ENCODE data around the gene GALNT18. TPM values are rescaled to one million over a fixed set of nuclear protein-coding genes. Genes with fewer than 3 reads are reported as not detected.

Gene GALNT18
- total RNA-seq, 2 experiments from 2014 or later: 0.69 to 0.71 TPM

DNA sequence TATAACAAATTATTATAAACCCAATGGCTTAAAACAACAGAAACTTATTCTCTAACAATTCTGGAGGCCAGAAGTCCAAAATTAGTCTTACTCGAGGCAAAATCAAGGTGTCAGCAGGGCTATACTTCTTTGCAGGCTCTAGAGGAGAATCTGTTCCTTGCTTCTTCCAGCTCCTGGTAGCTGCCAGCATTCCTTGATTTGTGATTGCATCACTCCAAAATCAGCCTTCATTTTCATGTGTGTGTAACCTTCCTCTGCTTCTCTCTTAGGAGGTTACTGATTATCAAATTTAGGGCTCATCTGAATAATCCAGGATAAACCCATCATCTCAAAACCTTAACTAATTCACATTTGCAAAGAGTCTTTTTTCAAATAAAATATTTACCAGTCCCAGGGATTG, 23.6 kb downstream of the GALNT18 start:
- no peaks in the 10 kb centered on the region for H3K4me1 Mint-ChIP-seq
- POLR2A ChIA-PET: no interaction called here
- H3K27ac Mint-ChIP-seq: no peak overlapping the region
- H3K36me3 Mint-ChIP-seq (ENCODE audit: low read depth): no peaks in the 10 kb centered on the region
- H3K27me3 Mint-ChIP-seq: peaks cover 14% of the 10 kb centered on the region
- H3K9me3 Mint-ChIP-seq: no peaks in the 10 kb centered on the region
- H3K4me3 Mint-ChIP-seq: no peak overlapping the region
- CTCF ChIA-PET: no interaction called here
- no peak for DNase-seq

DNA sequence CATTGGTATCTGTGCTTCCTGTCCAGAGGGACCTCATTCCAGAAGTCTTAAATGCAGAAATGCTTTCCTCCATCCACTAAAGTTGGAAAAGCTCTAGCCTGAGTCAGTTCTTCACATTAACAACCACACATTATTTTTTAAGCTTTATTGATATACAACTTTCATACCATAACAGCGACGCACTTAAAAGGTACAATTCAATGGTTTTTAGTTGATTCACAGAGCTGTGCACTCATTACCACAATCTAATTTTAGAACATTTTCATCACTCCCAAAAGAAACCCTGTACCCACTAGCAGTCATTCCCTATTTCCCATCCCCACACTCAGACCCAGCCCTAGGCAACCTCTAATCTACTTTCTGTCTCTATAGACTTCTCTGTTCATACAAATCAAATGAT, 27.6 kb downstream of the GALNT18 start:
- no peaks in the 10 kb centered on the region for H3K4me1 Mint-ChIP-seq
- H3K9me3 Mint-ChIP-seq: no peaks in the 10 kb centered on the region
- no peaks in the 10 kb centered on the region for H3K36me3 Mint-ChIP-seq (ENCODE audit: low read depth)
- H3K4me3 Mint-ChIP-seq: no peak overlapping the region
- CTCF ChIA-PET: no interaction called here
- no peak overlapping the region for H3K27ac Mint-ChIP-seq
- POLR2A ChIA-PET: no interaction called here
- no peak for DNase-seq
- peaks cover 10% of the 10 kb centered on the region for H3K27me3 Mint-ChIP-seq

GRCh38 chr11:11592146-11592684, 29.6 kb downstream of the GALNT18 start:
- H3K27ac Mint-ChIP-seq: no peak overlapping the region
- CTCF ChIA-PET: no interaction called here
- no peaks in the 10 kb centered on the region for H3K4me1 Mint-ChIP-seq
- no peak overlapping the region for H3K4me3 Mint-ChIP-seq
- H3K9me3 Mint-ChIP-seq: no peaks in the 10 kb centered on the region
- POLR2A ChIA-PET: no interaction called here
- peaks cover 9% of the 10 kb centered on the region for H3K27me3 Mint-ChIP-seq
- no peaks in the 10 kb centered on the region for H3K36me3 Mint-ChIP-seq (ENCODE audit: low read depth)
- no peak for DNase-seq

GRCh38 chr11:11589437-11589836, 32.4 kb downstream of the GALNT18 start:
- Mint-ChIP-seq H3K4me3 (no peak overlapping the region), H3K27ac (no peak overlapping the region), H3K4me1 (no peaks in the 10 kb centered on the region), H3K27me3 (peaks cover 5% of the 10 kb centered on the region), H3K36me3 (ENCODE audit: low read depth) (no peaks in the 10 kb centered on the region), H3K9me3 (no peaks in the 10 kb centered on the region)
- no peak for DNase-seq
- POLR2A ChIA-PET: no interaction called here
- CTCF ChIA-PET: no interaction called here

DNA sequence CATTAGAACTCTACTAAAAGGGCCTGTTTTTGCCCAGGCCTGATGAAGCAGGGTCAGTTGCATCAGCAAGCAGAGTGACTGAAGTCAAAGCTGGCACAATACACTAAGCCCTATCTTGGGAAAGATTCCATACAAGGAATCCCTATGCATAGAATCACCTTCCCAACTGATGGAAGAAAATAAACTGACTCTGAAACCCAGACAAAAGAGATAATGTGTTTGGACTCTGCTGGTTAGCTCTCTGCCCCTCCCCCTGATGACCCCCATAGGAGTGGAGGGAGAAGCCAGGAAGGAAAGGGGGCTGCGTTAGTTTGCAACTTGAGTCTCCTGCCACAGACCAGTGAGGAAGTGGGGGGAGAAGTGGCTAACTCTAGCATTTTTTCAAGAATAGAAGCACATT, 32.9 kb downstream of the GALNT18 start:
- ChIA-PET CTCF (no interaction called here), POLR2A (no interaction called here)
- Mint-ChIP-seq H3K4me3 (no peak overlapping the region), H3K36me3 (ENCODE audit: low read depth) (no peaks in the 10 kb centered on the region), H3K27me3 (peaks cover 2% of the 10 kb centered on the region), H3K4me1 (no peaks in the 10 kb centered on the region), H3K9me3 (no peaks in the 10 kb centered on the region), H3K27ac (no peak overlapping the region)
- DNase-seq: no peak

- DNase-seq: no peak
- Mint-ChIP-seq H3K9me3 (no peaks in the 10 kb centered on the region), H3K27me3 (peaks cover 6% of the 10 kb centered on the region), H3K27ac (no peak overlapping the region), H3K4me3 (no peak overlapping the region), H3K4me1 (no peaks in the 10 kb centered on the region), H3K36me3 (ENCODE audit: low read depth) (no peaks in the 10 kb centered on the region)
- CTCF ChIA-PET: no interaction called here
- POLR2A ChIA-PET: no interaction called here
Observed at GRCh38 chr11:11588243-11588642, 33.6 kb downstream of the GALNT18 start.

DNA sequence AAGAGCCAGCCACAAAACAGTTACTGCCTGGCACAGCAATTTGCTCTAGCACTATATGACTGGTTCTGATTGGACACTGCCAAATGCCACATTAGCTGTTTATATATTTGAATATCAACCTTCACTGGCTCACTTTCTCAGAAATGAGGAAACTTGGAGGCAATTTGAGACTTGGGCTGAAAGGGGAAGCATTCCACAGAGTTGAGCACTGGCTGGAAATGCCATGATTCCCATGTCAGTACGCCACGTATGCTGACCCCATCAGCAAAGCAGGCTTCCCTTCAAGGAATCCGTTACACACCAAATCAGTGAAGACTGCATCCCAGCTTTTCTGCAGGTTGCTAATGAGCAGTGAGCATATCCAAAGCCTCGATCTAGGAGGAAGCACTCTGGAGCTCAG, 34.7 kb downstream of the GALNT18 start:
- CTCF ChIA-PET: no interaction called here
- Mint-ChIP-seq H3K9me3 (no peaks in the 10 kb centered on the region), H3K4me3 (no peak overlapping the region), H3K27me3 (peaks cover 6% of the 10 kb centered on the region), H3K4me1 (no peaks in the 10 kb centered on the region), H3K36me3 (ENCODE audit: low read depth) (no peaks in the 10 kb centered on the region), H3K27ac (no peak overlapping the region)
- POLR2A ChIA-PET: no interaction called here
- no peak for DNase-seq

DNA sequence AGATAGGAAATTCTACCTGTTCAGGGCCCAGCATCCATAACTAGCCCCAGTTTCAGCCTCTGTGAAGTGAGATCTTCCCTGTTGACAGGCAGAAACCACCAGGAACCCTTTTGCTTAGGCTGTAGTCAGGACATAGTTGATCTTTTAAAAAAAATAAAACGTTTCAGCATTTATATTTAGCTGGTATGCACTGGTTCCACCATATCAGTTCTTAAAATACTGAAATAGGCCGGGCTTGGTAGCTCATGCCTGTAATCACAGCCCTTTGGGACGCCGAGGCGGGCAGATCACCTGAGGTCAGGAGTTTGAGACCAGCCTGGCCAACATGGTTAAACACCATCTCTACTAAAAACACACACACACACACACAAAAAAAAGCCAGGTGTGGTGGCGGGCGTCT, 35.3 kb downstream of the GALNT18 start:
- H3K27me3 Mint-ChIP-seq: peaks cover 6% of the 10 kb centered on the region
- no peak for DNase-seq
- no peak overlapping the region for H3K4me3 Mint-ChIP-seq
- no peaks in the 10 kb centered on the region for H3K9me3 Mint-ChIP-seq
- no peak overlapping the region for H3K27ac Mint-ChIP-seq
- H3K36me3 Mint-ChIP-seq (ENCODE audit: low read depth): no peaks in the 10 kb centered on the region
- ChIA-PET POLR2A (no interaction called here), CTCF (no interaction called here)
- no peaks in the 10 kb centered on the region for H3K4me1 Mint-ChIP-seq

DNA sequence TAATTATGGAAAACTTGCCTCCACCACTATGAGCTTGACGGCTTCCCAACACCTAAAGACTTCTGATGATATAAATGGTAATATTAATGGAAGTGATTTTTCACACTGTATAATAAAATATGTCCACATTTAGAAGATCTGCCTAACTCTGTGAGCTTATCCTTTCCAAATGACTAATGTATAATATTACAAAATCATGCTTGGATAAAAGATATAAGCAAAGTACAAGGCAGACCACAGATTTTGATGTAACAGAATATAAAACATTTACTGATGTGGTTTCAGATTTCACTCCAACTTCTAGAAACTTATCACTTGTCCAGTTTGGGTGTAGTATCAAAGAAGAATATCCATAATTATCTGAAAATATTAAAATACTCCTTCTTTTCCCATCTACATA, 36.9 kb downstream of the GALNT18 start:
- DNase-seq: no peak
- Mint-ChIP-seq H3K27me3 (peaks cover 6% of the 10 kb centered on the region), H3K4me1 (no peaks in the 10 kb centered on the region), H3K27ac (no peak overlapping the region), H3K4me3 (no peak overlapping the region), H3K36me3 (ENCODE audit: low read depth) (no peaks in the 10 kb centered on the region), H3K9me3 (no peaks in the 10 kb centered on the region)
- ChIA-PET CTCF (no interaction called here), POLR2A (no interaction called here)

GRCh38 chr11:11584530-11584810, 37.3 kb downstream of the GALNT18 start:
- peaks cover 6% of the 10 kb centered on the region for H3K27me3 Mint-ChIP-seq
- no peak overlapping the region for H3K27ac Mint-ChIP-seq
- no peaks in the 10 kb centered on the region for H3K9me3 Mint-ChIP-seq
- H3K4me3 Mint-ChIP-seq: no peak overlapping the region
- no peaks in the 10 kb centered on the region for H3K4me1 Mint-ChIP-seq
- POLR2A ChIA-PET: no interaction called here
- no peaks in the 10 kb centered on the region for H3K36me3 Mint-ChIP-seq (ENCODE audit: low read depth)
- no peak for DNase-seq
- CTCF ChIA-PET: no interaction called here

DNA sequence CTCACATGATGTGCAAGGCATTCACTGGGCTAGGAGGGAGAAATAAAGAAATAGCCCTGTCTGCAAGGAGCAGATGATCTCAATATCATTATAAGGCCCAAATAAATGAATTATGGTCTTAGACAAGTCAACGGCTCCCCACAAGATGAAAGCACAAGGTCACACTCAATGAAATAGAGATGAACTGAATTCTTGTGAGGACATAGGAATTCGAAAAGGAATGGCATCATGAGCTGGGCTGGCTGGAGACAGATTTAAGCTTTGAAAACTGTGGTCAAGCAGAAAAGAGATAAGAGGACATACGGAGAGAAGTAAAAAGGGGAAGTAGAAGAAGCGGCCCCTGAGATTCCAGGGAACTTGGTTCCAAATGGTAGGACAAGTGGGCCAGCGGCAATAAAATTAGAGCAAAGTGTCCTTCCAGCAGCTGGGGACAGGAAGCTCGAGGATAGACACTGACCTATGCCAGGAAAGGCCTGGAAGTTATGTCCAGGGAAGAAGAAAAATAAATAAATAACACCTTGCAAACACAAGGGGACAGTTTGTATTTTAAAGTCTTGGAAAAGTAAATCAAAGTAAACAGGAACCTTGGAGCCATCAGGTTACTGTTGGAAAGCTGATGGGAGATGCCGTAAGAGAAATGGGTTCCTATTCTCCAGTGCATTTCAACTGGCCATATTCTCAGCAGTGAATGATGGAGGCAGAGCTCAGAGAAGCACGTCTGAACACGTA, 37.8 kb downstream of the GALNT18 start:
- no peak for DNase-seq
- H3K9me3 Mint-ChIP-seq: no peaks in the 10 kb centered on the region
- H3K36me3 Mint-ChIP-seq (ENCODE audit: low read depth): no peaks in the 10 kb centered on the region
- no peaks in the 10 kb centered on the region for H3K4me1 Mint-ChIP-seq
- no peak overlapping the region for H3K27ac Mint-ChIP-seq
- POLR2A ChIA-PET: no interaction called here
- no peak overlapping the region for H3K4me3 Mint-ChIP-seq
- H3K27me3 Mint-ChIP-seq: peaks cover 6% of the 10 kb centered on the region
- CTCF ChIA-PET: no interaction called here

- Mint-ChIP-seq H3K27me3 (peaks cover 4% of the 10 kb centered on the region), H3K4me1 (peaks cover 6% of the 10 kb centered on the region), H3K9me3 (no peaks in the 10 kb centered on the region), H3K4me3 (no peak overlapping the region), H3K27ac (no peak overlapping the region), H3K36me3 (ENCODE audit: low read depth) (no peaks in the 10 kb centered on the region)
- POLR2A ChIA-PET: no interaction called here
- no peak for DNase-seq
- CTCF ChIA-PET: interaction anchor here (1.2 kb wide), 1 partner anchor 13 kb away, joined by 5 read pairs; no protein-coding TSS in a partner anchor
Observed at GRCh38 chr11:11582011-11582701, 39.6 kb downstream of the GALNT18 start.

- peaks cover 7% of the 10 kb centered on the region for H3K4me1 Mint-ChIP-seq
- H3K36me3 Mint-ChIP-seq (ENCODE audit: low read depth): no peaks in the 10 kb centered on the region
- ChIA-PET POLR2A (no interaction called here), CTCF (interaction anchor here (1.2 kb wide), 1 partner anchor 12 kb away, joined by 5 read pairs; no protein-coding TSS in a partner anchor)
- no peaks in the 10 kb centered on the region for H3K9me3 Mint-ChIP-seq
- H3K27me3 Mint-ChIP-seq: peaks cover 4% of the 10 kb centered on the region
- no peak overlapping the region for H3K4me3 Mint-ChIP-seq
- no peak for DNase-seq
- H3K27ac Mint-ChIP-seq: no peak overlapping the region
Observed at GRCh38 chr11:11581481-11581880, 40.3 kb downstream of the GALNT18 start.

DNA sequence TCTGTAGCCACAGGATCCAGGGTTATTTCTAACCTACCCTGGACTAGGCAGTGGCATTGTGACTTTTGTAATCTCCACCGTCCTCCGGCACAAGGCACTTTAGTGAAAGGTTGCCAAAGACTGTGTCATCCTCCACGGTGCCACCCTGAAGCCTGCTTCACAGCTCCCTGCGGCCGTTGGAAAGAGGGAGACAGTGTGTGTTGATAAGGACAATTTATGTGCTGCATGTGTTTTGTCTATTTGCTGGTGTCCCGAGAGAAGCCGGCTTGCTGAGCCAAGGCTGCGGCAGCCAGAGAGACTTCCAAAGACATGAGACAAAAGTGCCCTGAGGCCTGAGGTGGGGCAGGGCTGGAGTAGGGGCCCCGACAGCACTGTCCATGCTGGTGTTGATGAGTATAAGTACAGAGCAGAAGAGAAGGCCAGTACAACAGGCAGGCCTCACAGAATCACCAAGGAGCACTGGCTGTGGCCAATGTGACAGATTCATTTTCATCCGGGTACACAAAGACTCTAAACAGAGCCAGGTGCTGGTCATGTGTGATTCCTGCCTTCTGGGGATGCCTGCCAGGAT, 40.9 kb downstream of the GALNT18 start:
- H3K27me3 Mint-ChIP-seq: peaks cover 4% of the 10 kb centered on the region
- H3K9me3 Mint-ChIP-seq: no peaks in the 10 kb centered on the region
- no peak overlapping the region for H3K4me3 Mint-ChIP-seq
- ChIA-PET CTCF (no interaction called here), POLR2A (no interaction called here)
- H3K36me3 Mint-ChIP-seq (ENCODE audit: low read depth): no peaks in the 10 kb centered on the region
- no peak overlapping the region for H3K27ac Mint-ChIP-seq
- DNase-seq: no peak
- H3K4me1 Mint-ChIP-seq: peaks cover 7% of the 10 kb centered on the region
